HEK293 (cell line): ENCODE data around the gene ETHE1.
A peak's percentile ranks its signal among the peaks of the same experiment; 100 is the strongest.

Experiments
- HOXC10 ChIP-seq: sonication (generic); formaldehyde crosslinking; IDR thresholded peaks from 2 replicates; pipeline ENCODE4 v1.8.1; 2023; ENCODE audit warnings: mild to moderate bottlenecking, missing genetic modification reagents
- KLF7 ChIP-seq: fragments of 450-650 bp; formaldehyde crosslinking; IDR thresholded peaks from 2 replicates; pipeline ENCODE4 v1.5.1; 2016; ENCODE audit warnings: missing biosample characterization, missing genetic modification characterization, borderline replicate concordance
- ZBTB6 ChIP-seq: fragments of 450-650 bp; formaldehyde crosslinking; IDR thresholded peaks from 2 replicates; pipeline ENCODE4 v1.5.1; 2017; ENCODE audit warnings: missing biosample characterization, missing genetic modification characterization
- ZNF223 ChIP-seq: fragments of 450-650 bp; formaldehyde crosslinking; IDR thresholded peaks from 2 replicates; pipeline ENCODE4 v1.5.1; 2016; ENCODE audit warnings: missing biosample characterization, missing genetic modification characterization
- ZNF248 ChIP-seq: fragments of 450-650 bp; formaldehyde crosslinking; IDR thresholded peaks from 2 replicates; pipeline ENCODE4 v1.5.1; 2017; ENCODE audit warnings: missing biosample characterization, missing genetic modification characterization
- ZNF514 ChIP-seq: fragments of 450-650 bp; formaldehyde crosslinking; IDR thresholded peaks from 2 replicates; pipeline ENCODE4 v1.5.1; 2016; ENCODE audit warnings: missing biosample characterization, missing genetic modification characterization
- ZNF660 ChIP-seq: fragments of 450-650 bp; IDR thresholded peaks from 2 replicates; pipeline ENCODE4 v1.5.1; 2018; ENCODE audit warnings: missing biosample characterization, mild to moderate bottlenecking, missing genetic modification characterization
- TF ChIP-seq, protein P1 (sequence below): fragments of 450-650 bp; formaldehyde crosslinking; IDR thresholded peaks from 2 replicates; pipeline ENCODE4 v1.5.1; 2016; ENCODE audit warnings: missing biosample characterization, missing genetic modification characterization
- TF ChIP-seq, protein P2 (sequence below): fragments of 450-650 bp; formaldehyde crosslinking; IDR thresholded peaks from 2 replicates; pipeline ENCODE4 v1.5.1; 2016; ENCODE audit warnings: missing biosample characterization, missing genetic modification characterization
- TF ChIP-seq, protein P3 (sequence below): fragments of 450-650 bp; formaldehyde crosslinking; IDR thresholded peaks from 2 replicates; pipeline ENCODE4 v1.5.1; 2017; ENCODE audit warnings: missing biosample characterization, missing genetic modification characterization
- TF ChIP-seq, protein P4 (sequence below): fragments of 450-650 bp; formaldehyde crosslinking; IDR thresholded peaks from 2 replicates; pipeline ENCODE4 v1.5.1; 2016; ENCODE audit warnings: missing biosample characterization, missing genetic modification characterization
- TF ChIP-seq, protein P5 (sequence below): fragments of 450-650 bp; formaldehyde crosslinking; IDR thresholded peaks from 2 replicates; pipeline ENCODE4 v1.5.1; 2016; ENCODE audit warnings: missing biosample characterization, missing genetic modification characterization
- TF ChIP-seq, protein P6 (sequence below): fragments of 450-650 bp; formaldehyde crosslinking; IDR thresholded peaks from 2 replicates; pipeline ENCODE4 v1.5.1; 2016; ENCODE audit warnings: missing biosample characterization, missing genetic modification characterization

DNA sequence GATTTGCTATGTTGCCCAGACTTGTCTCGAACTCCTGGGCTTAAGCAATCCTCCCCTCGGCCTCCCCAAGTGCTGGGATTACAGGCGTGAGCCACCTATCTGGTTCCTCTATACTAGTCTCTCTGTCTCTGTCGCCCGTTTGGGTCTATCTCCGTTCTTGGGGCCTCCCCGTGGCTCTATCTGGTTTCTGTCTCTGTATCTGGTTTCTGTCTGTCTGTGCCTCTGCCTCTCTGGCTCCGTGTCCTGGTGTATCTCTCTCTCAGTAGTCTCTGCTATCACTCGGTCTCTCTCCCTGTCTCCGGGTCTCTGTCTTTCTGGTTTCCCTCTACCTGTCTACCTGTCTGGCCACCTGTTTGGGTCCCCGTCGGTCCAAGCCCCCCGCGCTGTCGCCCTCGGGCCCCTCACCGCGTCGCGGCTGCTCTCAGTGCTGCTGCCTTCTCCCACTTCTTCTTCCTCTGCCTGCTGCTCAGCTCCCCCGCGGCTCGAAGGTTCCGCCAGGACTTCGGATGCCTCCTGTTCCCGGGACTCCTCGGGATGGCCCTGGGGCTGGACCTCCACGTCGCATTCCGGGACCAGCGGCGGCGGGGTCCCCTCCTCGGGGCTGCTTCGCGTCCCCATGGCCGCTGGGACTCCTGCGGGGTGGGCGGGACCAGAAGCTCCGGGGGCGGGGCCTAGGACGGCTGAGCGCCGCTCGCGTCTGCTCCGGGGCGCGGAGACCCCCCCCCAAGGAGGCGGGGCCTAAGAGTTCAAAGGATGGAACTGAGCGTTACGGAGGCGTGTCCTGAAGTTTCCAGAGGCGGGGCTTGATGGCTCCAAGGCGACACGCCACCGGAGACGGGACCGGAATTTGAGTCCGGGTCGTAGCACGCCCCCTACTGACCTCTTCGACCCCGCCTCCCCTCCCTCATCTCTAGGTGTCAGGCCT lies 23.2 kb downstream of the ETHE1 start:
- TF ChIP-seq, protein P1, sequence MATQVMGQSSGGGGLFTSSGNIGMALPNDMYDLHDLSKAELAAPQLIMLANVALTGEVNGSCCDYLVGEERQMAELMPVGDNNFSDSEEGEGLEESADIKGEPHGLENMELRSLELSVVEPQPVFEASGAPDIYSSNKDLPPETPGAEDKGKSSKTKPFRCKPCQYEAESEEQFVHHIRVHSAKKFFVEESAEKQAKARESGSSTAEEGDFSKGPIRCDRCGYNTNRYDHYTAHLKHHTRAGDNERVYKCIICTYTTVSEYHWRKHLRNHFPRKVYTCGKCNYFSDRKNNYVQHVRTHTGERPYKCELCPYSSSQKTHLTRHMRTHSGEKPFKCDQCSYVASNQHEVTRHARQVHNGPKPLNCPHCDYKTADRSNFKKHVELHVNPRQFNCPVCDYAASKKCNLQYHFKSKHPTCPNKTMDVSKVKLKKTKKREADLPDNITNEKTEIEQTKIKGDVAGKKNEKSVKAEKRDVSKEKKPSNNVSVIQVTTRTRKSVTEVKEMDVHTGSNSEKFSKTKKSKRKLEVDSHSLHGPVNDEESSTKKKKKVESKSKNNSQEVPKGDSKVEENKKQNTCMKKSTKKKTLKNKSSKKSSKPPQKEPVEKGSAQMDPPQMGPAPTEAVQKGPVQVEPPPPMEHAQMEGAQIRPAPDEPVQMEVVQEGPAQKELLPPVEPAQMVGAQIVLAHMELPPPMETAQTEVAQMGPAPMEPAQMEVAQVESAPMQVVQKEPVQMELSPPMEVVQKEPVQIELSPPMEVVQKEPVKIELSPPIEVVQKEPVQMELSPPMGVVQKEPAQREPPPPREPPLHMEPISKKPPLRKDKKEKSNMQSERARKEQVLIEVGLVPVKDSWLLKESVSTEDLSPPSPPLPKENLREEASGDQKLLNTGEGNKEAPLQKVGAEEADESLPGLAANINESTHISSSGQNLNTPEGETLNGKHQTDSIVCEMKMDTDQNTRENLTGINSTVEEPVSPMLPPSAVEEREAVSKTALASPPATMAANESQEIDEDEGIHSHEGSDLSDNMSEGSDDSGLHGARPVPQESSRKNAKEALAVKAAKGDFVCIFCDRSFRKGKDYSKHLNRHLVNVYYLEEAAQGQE (tag by site-specific recombination): peak; percentile 69; the same call in 1 of the 2 replicates
- TF ChIP-seq ZNF514 (tag by site-specific recombination) (no peak), ZNF248 (no peak), KLF7 (tag by site-specific recombination) (no peak), ZNF660 (no peak), ZNF223 (no peak), HOXC10 (CRISPR knock-in tag) (no peak), ZBTB6 (tag by site-specific recombination) (peak; percentile 95)
- TF ChIP-seq, protein P2, sequence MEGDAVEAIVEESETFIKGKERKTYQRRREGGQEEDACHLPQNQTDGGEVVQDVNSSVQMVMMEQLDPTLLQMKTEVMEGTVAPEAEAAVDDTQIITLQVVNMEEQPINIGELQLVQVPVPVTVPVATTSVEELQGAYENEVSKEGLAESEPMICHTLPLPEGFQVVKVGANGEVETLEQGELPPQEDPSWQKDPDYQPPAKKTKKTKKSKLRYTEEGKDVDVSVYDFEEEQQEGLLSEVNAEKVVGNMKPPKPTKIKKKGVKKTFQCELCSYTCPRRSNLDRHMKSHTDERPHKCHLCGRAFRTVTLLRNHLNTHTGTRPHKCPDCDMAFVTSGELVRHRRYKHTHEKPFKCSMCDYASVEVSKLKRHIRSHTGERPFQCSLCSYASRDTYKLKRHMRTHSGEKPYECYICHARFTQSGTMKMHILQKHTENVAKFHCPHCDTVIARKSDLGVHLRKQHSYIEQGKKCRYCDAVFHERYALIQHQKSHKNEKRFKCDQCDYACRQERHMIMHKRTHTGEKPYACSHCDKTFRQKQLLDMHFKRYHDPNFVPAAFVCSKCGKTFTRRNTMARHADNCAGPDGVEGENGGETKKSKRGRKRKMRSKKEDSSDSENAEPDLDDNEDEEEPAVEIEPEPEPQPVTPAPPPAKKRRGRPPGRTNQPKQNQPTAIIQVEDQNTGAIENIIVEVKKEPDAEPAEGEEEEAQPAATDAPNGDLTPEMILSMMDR (tag by site-specific recombination): peak; percentile 96
- TF ChIP-seq, protein P3, sequence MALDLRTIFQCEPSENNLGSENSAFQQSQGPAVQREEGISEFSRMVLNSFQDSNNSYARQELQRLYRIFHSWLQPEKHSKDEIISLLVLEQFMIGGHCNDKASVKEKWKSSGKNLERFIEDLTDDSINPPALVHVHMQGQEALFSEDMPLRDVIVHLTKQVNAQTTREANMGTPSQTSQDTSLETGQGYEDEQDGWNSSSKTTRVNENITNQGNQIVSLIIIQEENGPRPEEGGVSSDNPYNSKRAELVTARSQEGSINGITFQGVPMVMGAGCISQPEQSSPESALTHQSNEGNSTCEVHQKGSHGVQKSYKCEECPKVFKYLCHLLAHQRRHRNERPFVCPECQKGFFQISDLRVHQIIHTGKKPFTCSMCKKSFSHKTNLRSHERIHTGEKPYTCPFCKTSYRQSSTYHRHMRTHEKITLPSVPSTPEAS (tag by site-specific recombination): no peak
- TF ChIP-seq, protein P4, sequence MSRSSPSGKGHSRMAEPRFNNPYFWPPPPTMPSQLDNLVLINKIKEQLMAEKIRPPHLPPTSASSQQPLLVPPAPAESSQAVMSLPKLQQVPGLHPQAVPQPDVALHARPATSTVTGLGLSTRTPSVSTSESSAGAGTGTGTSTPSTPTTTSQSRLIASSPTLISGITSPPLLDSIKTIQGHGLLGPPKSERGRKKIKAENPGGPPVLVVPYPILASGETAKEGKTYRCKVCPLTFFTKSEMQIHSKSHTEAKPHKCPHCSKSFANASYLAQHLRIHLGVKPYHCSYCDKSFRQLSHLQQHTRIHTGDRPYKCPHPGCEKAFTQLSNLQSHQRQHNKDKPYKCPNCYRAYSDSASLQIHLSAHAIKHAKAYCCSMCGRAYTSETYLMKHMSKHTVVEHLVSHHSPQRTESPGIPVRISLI: no peak
- TF ChIP-seq, protein P5, sequence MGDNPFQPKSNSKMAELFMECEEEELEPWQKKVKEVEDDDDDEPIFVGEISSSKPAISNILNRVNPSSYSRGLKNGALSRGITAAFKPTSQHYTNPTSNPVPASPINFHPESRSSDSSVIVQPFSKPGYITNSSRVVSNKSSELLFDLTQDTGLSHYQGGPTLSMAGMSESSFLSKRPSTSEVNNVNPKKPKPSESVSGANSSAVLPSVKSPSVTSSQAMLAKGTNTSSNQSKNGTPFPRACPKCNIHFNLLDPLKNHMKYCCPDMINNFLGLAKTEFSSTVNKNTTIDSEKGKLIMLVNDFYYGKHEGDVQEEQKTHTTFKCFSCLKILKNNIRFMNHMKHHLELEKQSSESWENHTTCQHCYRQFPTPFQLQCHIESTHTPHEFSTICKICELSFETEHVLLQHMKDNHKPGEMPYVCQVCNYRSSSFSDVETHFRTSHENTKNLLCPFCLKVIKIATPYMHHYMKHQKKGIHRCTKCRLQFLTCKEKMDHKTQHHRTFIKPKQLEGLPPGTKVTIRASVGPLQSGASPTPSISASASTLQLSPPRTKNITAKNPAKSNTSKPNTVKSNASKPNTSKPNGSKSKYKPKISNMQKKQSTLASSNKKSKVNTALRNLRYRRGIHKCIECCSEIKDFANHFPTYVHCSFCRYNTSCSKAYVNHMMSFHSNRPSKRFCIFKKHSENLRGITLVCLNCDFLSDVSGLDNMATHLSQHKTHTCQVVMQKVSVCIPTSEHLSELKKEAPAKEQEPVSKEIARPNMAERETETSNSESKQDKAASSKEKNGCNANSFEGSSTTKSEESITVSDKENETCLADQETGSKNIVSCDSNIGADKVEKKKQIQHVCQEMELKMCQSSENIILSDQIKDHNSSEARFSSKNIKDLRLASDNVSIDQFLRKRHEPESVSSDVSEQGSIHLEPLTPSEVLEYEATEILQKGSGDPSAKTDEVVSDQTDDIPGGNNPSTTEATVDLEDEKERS: no peak
- TF ChIP-seq, protein P6, sequence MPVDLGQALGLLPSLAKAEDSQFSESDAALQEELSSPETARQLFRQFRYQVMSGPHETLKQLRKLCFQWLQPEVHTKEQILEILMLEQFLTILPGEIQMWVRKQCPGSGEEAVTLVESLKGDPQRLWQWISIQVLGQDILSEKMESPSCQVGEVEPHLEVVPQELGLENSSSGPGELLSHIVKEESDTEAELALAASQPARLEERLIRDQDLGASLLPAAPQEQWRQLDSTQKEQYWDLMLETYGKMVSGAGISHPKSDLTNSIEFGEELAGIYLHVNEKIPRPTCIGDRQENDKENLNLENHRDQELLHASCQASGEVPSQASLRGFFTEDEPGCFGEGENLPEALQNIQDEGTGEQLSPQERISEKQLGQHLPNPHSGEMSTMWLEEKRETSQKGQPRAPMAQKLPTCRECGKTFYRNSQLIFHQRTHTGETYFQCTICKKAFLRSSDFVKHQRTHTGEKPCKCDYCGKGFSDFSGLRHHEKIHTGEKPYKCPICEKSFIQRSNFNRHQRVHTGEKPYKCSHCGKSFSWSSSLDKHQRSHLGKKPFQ: no peak
